Measurements from ENCODE around the gene DYNC2LI1.

DYNC2LI1 gene

GRCh38 chr2:43788646-43789045 lies 14.8 kb downstream of the DYNC2LI1 start:
- no peak for ATAC-seq
- TF ChIP-seq TCF4 (CRISPR knock-in tag; IDR thresholded peaks at IDR 0.05; ENCODE audit: borderline replicate concordance) (no peak), BACH2 (CRISPR knock-in tag; IDR thresholded peaks at IDR 0.05; ENCODE audit: borderline replicate concordance) (no peak), ZFP3 (CRISPR knock-in tag; IDR thresholded peaks at IDR 0.05) (no peak), ZFP30 (CRISPR knock-in tag; IDR thresholded peaks at IDR 0.05) (no peak), TOX (CRISPR knock-in tag; IDR thresholded peaks at IDR 0.05; ENCODE audit: borderline replicate concordance) (no peak), RARB (CRISPR knock-in tag; IDR thresholded peaks at IDR 0.05) (no peak)

DNA sequence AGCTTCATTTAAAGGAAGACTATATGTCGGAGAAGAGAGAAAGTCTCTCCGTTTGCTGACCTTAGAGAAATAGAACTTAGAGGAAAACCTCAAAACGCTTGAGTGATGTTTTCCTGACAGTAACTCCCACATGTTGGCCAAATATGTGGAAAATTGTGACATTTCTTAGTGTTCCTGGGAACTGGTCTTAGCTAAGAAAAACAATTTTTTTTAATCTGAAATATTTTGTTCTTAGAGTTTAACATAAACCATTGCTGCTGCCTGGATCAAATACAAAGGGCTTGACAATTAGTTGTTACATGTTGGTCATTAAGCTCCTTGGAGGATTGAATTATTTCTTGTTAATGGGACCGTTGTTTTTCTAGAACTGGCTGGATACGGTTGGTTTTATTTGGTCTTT lies 16.3 kb downstream of the DYNC2LI1 start:
- TF ChIP-seq BACH2 (CRISPR knock-in tag; IDR thresholded peaks at IDR 0.05; ENCODE audit: borderline replicate concordance) (no peak), SNAI2 (CRISPR knock-in tag; IDR thresholded peaks at IDR 0.05) (no peak), ZFP3 (CRISPR knock-in tag; IDR thresholded peaks at IDR 0.05) (no peak), ISL1 (CRISPR knock-in tag; IDR thresholded peaks at IDR 0.05) (no peak)

DNA sequence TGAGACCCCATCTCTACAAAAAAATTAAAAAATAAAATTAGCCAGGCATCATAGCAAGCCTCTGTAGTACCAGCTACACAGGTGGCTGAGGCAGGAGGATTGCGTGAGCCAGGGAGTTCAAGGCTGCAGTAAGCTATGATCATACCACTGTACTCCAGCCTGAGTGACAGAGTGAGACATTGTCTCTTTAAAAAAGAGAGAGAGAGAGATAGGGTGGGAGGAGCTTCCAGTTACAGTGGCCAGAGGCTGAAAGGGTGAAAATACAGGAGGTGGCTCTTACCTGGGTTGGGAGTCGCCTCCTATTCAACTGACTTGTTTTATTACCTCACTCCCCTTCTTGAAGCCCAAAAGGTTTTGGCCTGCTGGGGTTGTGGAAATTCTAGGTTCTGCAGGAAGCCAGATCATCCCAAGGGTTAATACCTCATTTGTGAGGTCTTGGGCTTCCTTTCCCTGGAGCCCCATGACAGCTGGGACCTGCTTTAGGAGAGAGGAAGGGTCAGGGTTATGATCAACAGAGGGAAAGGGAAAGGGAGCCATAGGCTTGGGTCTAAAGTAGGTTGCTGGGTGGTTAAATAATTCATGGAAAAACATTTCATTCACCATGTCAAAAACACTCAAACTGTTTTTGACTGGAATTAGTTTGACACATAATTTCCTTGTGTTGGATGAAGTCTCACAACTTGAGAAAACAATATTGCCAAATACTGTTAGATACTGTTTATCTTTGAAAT lies 17.4 kb downstream of the DYNC2LI1 start:
- ATAC-seq: no peak
- TF ChIP-seq GLIS3 (CRISPR knock-in tag; IDR thresholded peaks at IDR 0.05) (no peak), ZFP3 (CRISPR knock-in tag; IDR thresholded peaks at IDR 0.05) (no peak), TCF4 (CRISPR knock-in tag; IDR thresholded peaks at IDR 0.05; ENCODE audit: borderline replicate concordance) (no peak), ISL1 (CRISPR knock-in tag; IDR thresholded peaks at IDR 0.05) (no peak), ZNF565 (CRISPR knock-in tag; conservative IDR thresholded peaks at IDR 0.05; ENCODE audit: low read depth) (no peak), ZFP30 (CRISPR knock-in tag; IDR thresholded peaks at IDR 0.05) (no peak), ZNF70 (CRISPR knock-in tag; IDR thresholded peaks at IDR 0.05) (no peak), SNAI2 (CRISPR knock-in tag; IDR thresholded peaks at IDR 0.05) (no peak), BACH2 (CRISPR knock-in tag; IDR thresholded peaks at IDR 0.05; ENCODE audit: borderline replicate concordance) (no peak), CSDC2 (CRISPR knock-in tag; IDR thresholded peaks at IDR 0.05) (no peak), ESRRG (CRISPR knock-in tag; IDR thresholded peaks at IDR 0.05) (no peak), TOX (CRISPR knock-in tag; IDR thresholded peaks at IDR 0.05; ENCODE audit: borderline replicate concordance) (no peak)
- TF ChIP-seq, protein P1, sequence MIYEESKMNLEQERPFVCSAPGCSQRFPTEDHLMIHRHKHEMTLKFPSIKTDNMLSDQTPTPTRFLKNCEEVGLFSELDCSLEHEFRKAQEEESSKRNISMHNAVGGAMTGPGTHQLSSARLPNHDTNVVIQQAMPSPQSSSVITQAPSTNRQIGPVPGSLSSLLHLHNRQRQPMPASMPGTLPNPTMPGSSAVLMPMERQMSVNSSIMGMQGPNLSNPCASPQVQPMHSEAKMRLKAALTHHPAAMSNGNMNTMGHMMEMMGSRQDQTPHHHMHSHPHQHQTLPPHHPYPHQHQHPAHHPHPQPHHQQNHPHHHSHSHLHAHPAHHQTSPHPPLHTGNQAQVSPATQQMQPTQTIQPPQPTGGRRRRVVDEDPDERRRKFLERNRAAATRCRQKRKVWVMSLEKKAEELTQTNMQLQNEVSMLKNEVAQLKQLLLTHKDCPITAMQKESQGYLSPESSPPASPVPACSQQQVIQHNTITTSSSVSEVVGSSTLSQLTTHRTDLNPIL (CRISPR knock-in tag; IDR thresholded peaks at IDR 0.05; ENCODE audit: low read depth): no peak
- TF ChIP-seq, protein P2, sequence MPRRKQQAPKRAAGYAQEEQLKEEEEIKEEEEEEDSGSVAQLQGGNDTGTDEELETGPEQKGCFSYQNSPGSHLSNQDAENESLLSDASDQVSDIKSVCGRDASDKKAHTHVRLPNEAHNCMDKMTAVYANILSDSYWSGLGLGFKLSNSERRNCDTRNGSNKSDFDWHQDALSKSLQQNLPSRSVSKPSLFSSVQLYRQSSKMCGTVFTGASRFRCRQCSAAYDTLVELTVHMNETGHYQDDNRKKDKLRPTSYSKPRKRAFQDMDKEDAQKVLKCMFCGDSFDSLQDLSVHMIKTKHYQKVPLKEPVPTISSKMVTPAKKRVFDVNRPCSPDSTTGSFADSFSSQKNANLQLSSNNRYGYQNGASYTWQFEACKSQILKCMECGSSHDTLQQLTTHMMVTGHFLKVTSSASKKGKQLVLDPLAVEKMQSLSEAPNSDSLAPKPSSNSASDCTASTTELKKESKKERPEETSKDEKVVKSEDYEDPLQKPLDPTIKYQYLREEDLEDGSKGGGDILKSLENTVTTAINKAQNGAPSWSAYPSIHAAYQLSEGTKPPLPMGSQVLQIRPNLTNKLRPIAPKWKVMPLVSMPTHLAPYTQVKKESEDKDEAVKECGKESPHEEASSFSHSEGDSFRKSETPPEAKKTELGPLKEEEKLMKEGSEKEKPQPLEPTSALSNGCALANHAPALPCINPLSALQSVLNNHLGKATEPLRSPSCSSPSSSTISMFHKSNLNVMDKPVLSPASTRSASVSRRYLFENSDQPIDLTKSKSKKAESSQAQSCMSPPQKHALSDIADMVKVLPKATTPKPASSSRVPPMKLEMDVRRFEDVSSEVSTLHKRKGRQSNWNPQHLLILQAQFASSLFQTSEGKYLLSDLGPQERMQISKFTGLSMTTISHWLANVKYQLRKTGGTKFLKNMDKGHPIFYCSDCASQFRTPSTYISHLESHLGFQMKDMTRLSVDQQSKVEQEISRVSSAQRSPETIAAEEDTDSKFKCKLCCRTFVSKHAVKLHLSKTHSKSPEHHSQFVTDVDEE (CRISPR knock-in tag; IDR thresholded peaks at IDR 0.05): no peak
- TF ChIP-seq, protein P3, sequence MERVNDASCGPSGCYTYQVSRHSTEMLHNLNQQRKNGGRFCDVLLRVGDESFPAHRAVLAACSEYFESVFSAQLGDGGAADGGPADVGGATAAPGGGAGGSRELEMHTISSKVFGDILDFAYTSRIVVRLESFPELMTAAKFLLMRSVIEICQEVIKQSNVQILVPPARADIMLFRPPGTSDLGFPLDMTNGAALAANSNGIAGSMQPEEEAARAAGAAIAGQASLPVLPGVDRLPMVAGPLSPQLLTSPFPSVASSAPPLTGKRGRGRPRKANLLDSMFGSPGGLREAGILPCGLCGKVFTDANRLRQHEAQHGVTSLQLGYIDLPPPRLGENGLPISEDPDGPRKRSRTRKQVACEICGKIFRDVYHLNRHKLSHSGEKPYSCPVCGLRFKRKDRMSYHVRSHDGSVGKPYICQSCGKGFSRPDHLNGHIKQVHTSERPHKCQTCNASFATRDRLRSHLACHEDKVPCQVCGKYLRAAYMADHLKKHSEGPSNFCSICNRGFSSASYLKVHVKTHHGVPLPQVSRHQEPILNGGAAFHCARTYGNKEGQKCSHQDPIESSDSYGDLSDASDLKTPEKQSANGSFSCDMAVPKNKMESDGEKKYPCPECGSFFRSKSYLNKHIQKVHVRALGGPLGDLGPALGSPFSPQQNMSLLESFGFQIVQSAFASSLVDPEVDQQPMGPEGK (CRISPR knock-in tag; IDR thresholded peaks at IDR 0.05; ENCODE audit: borderline replicate concordance): no peak
- TF ChIP-seq, protein P4, sequence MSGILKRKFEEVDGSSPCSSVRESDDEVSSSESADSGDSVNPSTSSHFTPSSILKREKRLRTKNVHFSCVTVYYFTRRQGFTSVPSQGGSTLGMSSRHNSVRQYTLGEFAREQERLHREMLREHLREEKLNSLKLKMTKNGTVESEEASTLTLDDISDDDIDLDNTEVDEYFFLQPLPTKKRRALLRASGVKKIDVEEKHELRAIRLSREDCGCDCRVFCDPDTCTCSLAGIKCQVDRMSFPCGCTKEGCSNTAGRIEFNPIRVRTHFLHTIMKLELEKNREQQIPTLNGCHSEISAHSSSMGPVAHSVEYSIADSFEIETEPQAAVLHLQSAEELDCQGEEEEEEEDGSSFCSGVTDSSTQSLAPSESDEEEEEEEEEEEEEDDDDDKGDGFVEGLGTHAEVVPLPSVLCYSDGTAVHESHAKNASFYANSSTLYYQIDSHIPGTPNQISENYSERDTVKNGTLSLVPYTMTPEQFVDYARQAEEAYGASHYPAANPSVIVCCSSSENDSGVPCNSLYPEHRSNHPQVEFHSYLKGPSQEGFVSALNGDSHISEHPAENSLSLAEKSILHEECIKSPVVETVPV (CRISPR knock-in tag; IDR thresholded peaks at IDR 0.05): no peak

More for the DNA sequence above, 16.3 kb downstream of the DYNC2LI1 start:
- no peak for ATAC-seq

GRCh38 chr2:43792653-43793052 lies 18.8 kb downstream of the DYNC2LI1 start:
- no peak for ATAC-seq
- TF ChIP-seq CSDC2 (CRISPR knock-in tag; IDR thresholded peaks at IDR 0.05) (no peak), SNAI2 (CRISPR knock-in tag; IDR thresholded peaks at IDR 0.05) (no peak), ESRRG (CRISPR knock-in tag; IDR thresholded peaks at IDR 0.05) (no peak), ARNTL (CRISPR knock-in tag; IDR thresholded peaks at IDR 0.05; ENCODE audit: borderline replicate concordance, low read depth) (no peak), OSR1 (CRISPR knock-in tag; IDR thresholded peaks at IDR 0.05) (no peak), ZC3H10 (CRISPR knock-in tag; IDR thresholded peaks at IDR 0.05) (no peak), ZNF70 (CRISPR knock-in tag; IDR thresholded peaks at IDR 0.05) (no peak)
- TF ChIP-seq, protein P4 (CRISPR knock-in tag; IDR thresholded peaks at IDR 0.05): no peak
- TF ChIP-seq, protein P1 (CRISPR knock-in tag; IDR thresholded peaks at IDR 0.05; ENCODE audit: low read depth): no peak
